ENCODE data around the gene PIBF1.

DNA sequence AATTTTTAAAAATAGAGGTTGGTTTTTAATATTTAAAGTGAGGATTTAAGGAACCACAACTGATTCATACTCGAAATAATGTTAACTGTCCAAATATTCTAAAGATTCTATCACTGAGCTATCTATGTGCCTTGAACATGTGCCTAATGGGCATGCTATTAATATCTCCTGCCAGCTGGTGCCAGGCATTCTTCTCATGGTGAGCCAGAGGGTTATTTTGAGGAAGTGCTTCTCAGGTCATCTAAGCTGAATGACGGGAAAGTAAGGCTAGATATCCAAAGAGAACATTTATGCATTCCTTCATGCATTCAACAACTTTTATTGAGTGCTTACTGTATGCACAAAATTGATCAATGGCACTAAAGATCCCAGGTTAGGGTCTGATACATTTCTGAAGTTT is 138.2 kb downstream of the PIBF1 start:
- no peak for TF ChIP-seq POLR2AphosphoS5 (IDR thresholded peaks at IDR 0.05; ENCODE audit: low read depth, low read length)
- no peak for TF ChIP-seq SIN3A (IDR thresholded peaks at IDR 0.05; ENCODE audit: borderline replicate concordance, insufficient read depth, low read length)
- TF ChIP-seq TAF1 (IDR thresholded peaks at IDR 0.05; ENCODE audit: borderline replicate concordance, insufficient read depth, low read length) = no peak
- TF ChIP-seq, protein P1, sequence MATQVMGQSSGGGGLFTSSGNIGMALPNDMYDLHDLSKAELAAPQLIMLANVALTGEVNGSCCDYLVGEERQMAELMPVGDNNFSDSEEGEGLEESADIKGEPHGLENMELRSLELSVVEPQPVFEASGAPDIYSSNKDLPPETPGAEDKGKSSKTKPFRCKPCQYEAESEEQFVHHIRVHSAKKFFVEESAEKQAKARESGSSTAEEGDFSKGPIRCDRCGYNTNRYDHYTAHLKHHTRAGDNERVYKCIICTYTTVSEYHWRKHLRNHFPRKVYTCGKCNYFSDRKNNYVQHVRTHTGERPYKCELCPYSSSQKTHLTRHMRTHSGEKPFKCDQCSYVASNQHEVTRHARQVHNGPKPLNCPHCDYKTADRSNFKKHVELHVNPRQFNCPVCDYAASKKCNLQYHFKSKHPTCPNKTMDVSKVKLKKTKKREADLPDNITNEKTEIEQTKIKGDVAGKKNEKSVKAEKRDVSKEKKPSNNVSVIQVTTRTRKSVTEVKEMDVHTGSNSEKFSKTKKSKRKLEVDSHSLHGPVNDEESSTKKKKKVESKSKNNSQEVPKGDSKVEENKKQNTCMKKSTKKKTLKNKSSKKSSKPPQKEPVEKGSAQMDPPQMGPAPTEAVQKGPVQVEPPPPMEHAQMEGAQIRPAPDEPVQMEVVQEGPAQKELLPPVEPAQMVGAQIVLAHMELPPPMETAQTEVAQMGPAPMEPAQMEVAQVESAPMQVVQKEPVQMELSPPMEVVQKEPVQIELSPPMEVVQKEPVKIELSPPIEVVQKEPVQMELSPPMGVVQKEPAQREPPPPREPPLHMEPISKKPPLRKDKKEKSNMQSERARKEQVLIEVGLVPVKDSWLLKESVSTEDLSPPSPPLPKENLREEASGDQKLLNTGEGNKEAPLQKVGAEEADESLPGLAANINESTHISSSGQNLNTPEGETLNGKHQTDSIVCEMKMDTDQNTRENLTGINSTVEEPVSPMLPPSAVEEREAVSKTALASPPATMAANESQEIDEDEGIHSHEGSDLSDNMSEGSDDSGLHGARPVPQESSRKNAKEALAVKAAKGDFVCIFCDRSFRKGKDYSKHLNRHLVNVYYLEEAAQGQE (IDR thresholded peaks at IDR 0.05; ENCODE audit: insufficient read depth in 1 of 2, low read depth in 2 of 2, low read length in 2 of 2) = no peak

All from PFSK-1 (cell line).